Liver (tissue), 9 donors: ENCODE results near the gene GRK5. TPM values are rescaled to one million over a fixed set of nuclear protein-coding genes. Genes with fewer than 3 reads are reported as not detected.
A peak's percentile ranks its signal among the peaks of the same experiment; 100 is the strongest.

Experiments used
- DNase-seq: peaks from one replicate; pipeline ENCODE4 v3.0.0-alpha.2; 2017; ENCODE audit warnings: low spot score
- H3K27ac ChIP-seq, 2 donors: one replicate each; pipeline ENCODE4 v1.7.0; 2013; ENCODE audit warnings: inconsistent platforms in 2 of 2, low read length in 2 of 2, control low read depth in 1 of 2, low read depth in 1 of 2, mild to moderate bottlenecking in 1 of 2
- H3K27me3 ChIP-seq, 4 donors: one replicate each; pipeline versions ENCODE4 v1.6.1 to v1.7.0; 2013; ENCODE audit warnings: low read length in 3 of 4, inconsistent platforms in 1 of 4, mild to moderate bottlenecking in 1 of 4, moderate library complexity in 1 of 4; ENCODE audit not compliant: control insufficient read depth in 4 of 4, insufficient read depth in 4 of 4
- H3K36me3 ChIP-seq, 4 donors: one replicate each; pipeline versions ENCODE4 v1.6.1 to v1.7.0; 2013; ENCODE audit warnings: low read length in 3 of 4, mild to moderate bottlenecking in 3 of 4, low read depth in 1 of 4, moderate library complexity in 1 of 4; ENCODE audit not compliant: control insufficient read depth in 4 of 4, insufficient read depth in 3 of 4
- H3K4me1 ChIP-seq, 4 donors: one replicate each; pipeline versions ENCODE4 v1.6.1 to v1.7.0; 2013; ENCODE audit warnings: low read length in 3 of 4, mild to moderate bottlenecking in 3 of 4, moderate library complexity in 1 of 4; ENCODE audit not compliant: control insufficient read depth in 4 of 4, insufficient read depth in 4 of 4
- H3K4me3 ChIP-seq, 3 donors: one replicate each; pipeline versions ENCODE4 v1.6.1 to v1.7.0; 2013; ENCODE audit warnings: low read length in 3 of 3, control low read depth in 1 of 3, low read depth in 1 of 3, mild to moderate bottlenecking in 1 of 3
- H3K9ac ChIP-seq, 2 donors: one replicate each; pipeline ENCODE4 v1.7.0; 2013; ENCODE audit warnings: low read length in 2 of 2, mild to moderate bottlenecking in 2 of 2, moderate library complexity in 2 of 2, control low read depth in 1 of 2, low read depth in 1 of 2
- H3K9me3 ChIP-seq, 4 donors: one replicate each; pipeline versions ENCODE4 v1.6.1 to v1.7.0; 2013; ENCODE audit warnings: low read length in 3 of 4; ENCODE audit not compliant: control insufficient read depth in 4 of 4
- EGR1 ChIP-seq, 2 donors: IDR thresholded peaks; 2 replicates each; pipeline ENCODE4 v1.6.1; 2016 to 2018; ENCODE audit warnings: antibody characterized with exemption in 2 of 2, low read depth in 2 of 2
- FOXA2 ChIP-seq: IDR thresholded peaks from 2 replicates; pipeline ENCODE4 v1.6.1; 2016; ENCODE audit warnings: antibody characterized with exemption
- GABPA ChIP-seq, 2 donors: IDR thresholded peaks in 1 of 2; conservative IDR thresholded peaks in 1 of 2; 2 replicates each; pipeline ENCODE4 v1.6.1; 2016; ENCODE audit warnings: antibody characterized with exemption in 2 of 2, mild to moderate bottlenecking in 1 of 2, moderate library complexity in 1 of 2
- RAD21 ChIP-seq, 2 donors: IDR thresholded peaks; 2 replicates each; pipeline ENCODE4 v1.6.1; 2016; ENCODE audit warnings: antibody characterized with exemption in 2 of 2, mild to moderate bottlenecking in 2 of 2
- RXRA ChIP-seq, 2 donors: IDR thresholded peaks; 2 replicates each; pipeline ENCODE4 v1.6.1; 2017 to 2018; ENCODE audit warnings: antibody characterized with exemption in 2 of 2, mild to moderate bottlenecking in 1 of 2
- YY1 ChIP-seq: IDR thresholded peaks from 2 replicates; pipeline ENCODE4 v1.6.1; 2016; ENCODE audit warnings: antibody characterized with exemption, mild to moderate bottlenecking
- WGBS: extraction: QIAGEN DNeasy Blood & Tissue Kit; methylation state at CpG from one replicate; pipeline ENCODE4 v1.1.7; 2013; 5-methylcytosine and 5-hydroxymethylcytosine counted together
- polyA plus RNA-seq, 2 donors: library from polyadenylated mRNA; stranded (reverse) in 1 of 2; unstranded in 1 of 2; fragments of 200-250 nt in 1 of 2; fragments of >200 nt in 1 of 2; fragmentation: Nextera tagmentation in 1 of 2; extraction: Ambion mirVana in 1 of 2; gene quantifications; one replicate each; pipeline versions ENCODE4 v1.2.1 to v1.2.3, GENCODE V29; 2013 to 2015
- total RNA-seq, 2 donors: library from RNA; depleted of rRNA; stranded (reverse); fragments of >200 nt; gene quantifications; one replicate each; pipeline ENCODE4 v1.2.3, GENCODE V29; 2014
- TF ChIP-seq, protein P1 (sequence below): IDR thresholded peaks from 2 replicates; pipeline ENCODE4 v1.6.1; 2016; ENCODE audit warnings: antibody characterized with exemption
- TF ChIP-seq, protein P2 (sequence below): IDR thresholded peaks from 2 replicates; pipeline ENCODE4 v1.6.1; 2016; ENCODE audit warnings: antibody characterized with exemption, mild to moderate bottlenecking
- TF ChIP-seq, protein P3 (sequence below): fragments of 150-350 bp; IDR thresholded peaks from 2 replicates; pipeline ENCODE4 v1.5.1; 2017; ENCODE audit warnings: improper control_type of control experiment, low read depth, low read length; ENCODE audit not compliant: missing input control
- donor health status: healthy.
- donor health status: healthy.
- donor health status: healthy.
- donor health status: healthy.
- donor health status: healthy.

GRK5 gene
- total and polyA plus RNA-seq, 4 donors: 2.1 to 6.6 (median 5.1) TPM

DNA sequence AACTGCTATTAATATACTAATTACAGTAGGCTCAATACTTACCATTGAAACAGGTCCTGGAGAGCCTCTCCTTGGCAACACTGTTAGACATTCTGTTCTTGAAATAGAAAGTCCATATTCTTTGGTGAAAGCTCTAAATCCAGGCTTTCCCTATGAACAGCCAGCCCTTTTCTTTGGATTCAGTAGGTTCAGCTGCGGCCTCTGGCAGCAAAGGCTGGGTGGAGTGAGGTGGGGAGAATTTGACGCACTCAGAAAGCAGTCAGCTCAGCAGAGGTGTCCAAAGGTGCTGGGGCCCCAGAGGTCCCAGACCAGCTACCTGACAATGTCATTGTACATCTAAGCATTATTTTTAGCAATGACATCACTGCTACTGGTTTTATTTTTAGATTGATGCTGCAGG is 146.1 kb downstream of the GRK5 start:
- TF ChIP-seq RAD21 (IDR thresholded peaks at IDR 0.05) (no peak), FOXA2 (no peak), EGR1 (IDR thresholded peaks at IDR 0.05; ENCODE audit: low read depth in 2 of 2) (no peak), YY1 (no peak), RXRA (IDR thresholded peaks at IDR 0.05) (no peak)
- TF ChIP-seq, protein P1, sequence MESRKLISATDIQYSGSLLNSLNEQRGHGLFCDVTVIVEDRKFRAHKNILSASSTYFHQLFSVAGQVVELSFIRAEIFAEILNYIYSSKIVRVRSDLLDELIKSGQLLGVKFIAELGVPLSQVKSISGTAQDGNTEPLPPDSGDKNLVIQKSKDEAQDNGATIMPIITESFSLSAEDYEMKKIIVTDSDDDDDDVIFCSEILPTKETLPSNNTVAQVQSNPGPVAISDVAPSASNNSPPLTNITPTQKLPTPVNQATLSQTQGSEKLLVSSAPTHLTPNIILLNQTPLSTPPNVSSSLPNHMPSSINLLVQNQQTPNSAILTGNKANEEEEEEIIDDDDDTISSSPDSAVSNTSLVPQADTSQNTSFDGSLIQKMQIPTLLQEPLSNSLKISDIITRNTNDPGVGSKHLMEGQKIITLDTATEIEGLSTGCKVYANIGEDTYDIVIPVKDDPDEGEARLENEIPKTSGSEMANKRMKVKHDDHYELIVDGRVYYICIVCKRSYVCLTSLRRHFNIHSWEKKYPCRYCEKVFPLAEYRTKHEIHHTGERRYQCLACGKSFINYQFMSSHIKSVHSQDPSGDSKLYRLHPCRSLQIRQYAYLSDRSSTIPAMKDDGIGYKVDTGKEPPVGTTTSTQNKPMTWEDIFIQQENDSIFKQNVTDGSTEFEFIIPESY: no peak
- TF ChIP-seq, protein P2, sequence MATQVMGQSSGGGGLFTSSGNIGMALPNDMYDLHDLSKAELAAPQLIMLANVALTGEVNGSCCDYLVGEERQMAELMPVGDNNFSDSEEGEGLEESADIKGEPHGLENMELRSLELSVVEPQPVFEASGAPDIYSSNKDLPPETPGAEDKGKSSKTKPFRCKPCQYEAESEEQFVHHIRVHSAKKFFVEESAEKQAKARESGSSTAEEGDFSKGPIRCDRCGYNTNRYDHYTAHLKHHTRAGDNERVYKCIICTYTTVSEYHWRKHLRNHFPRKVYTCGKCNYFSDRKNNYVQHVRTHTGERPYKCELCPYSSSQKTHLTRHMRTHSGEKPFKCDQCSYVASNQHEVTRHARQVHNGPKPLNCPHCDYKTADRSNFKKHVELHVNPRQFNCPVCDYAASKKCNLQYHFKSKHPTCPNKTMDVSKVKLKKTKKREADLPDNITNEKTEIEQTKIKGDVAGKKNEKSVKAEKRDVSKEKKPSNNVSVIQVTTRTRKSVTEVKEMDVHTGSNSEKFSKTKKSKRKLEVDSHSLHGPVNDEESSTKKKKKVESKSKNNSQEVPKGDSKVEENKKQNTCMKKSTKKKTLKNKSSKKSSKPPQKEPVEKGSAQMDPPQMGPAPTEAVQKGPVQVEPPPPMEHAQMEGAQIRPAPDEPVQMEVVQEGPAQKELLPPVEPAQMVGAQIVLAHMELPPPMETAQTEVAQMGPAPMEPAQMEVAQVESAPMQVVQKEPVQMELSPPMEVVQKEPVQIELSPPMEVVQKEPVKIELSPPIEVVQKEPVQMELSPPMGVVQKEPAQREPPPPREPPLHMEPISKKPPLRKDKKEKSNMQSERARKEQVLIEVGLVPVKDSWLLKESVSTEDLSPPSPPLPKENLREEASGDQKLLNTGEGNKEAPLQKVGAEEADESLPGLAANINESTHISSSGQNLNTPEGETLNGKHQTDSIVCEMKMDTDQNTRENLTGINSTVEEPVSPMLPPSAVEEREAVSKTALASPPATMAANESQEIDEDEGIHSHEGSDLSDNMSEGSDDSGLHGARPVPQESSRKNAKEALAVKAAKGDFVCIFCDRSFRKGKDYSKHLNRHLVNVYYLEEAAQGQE: no peak
- DNase-seq: no peak
- Histone ChIP-seq H3K27me3 (no peaks in the 10 kb centered on the region), H3K9ac (no peak overlapping the region), H3K9me3 (peaks cover 0 to 2% (median 0%) of the 10 kb centered on the region in 4 donors), H3K4me3 (no peak overlapping the region), H3K27ac (no peak overlapping the region), H3K4me1 (peaks cover 5 to 14% (median 10%) of the 10 kb centered on the region in 4 donors), H3K36me3 (no peaks in the 10 kb centered on the region)
- WGBS: 94% methylated on average over 2 of the region's 2 CpGs

DNA sequence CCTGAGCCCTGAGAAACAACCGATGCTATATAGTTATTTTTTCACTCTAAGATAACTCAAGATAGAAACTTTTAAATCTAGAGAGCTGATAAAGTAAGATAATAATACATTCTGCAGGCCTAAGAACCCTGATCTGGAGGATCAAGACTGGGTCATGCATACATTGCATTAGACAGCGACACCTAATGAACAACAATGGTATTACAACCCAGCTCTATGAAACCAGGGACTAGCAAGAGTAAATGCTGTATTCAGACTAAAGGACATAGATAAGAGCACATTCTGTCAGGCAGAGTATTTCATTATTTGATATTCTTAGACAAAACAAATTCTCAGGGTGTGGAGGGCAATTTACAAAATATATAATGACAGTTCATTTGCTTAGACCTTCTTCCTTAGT is 148.6 kb downstream of the GRK5 start:
- Histone ChIP-seq H3K27me3 (no peaks in the 10 kb centered on the region), H3K27ac (no peak overlapping the region), H3K4me3 (no peak overlapping the region), H3K9ac (no peak overlapping the region), H3K9me3 (peaks cover 0 to 2% (median 0%) of the 10 kb centered on the region in 4 donors), H3K36me3 (no peaks in the 10 kb centered on the region), H3K4me1 (peaks cover 3 to 11% (median 8%) of the 10 kb centered on the region in 4 donors)
- 83% methylated on average over 2 of the region's 2 CpGs for WGBS
- no peak for TF ChIP-seq GABPA (IDR thresholded peaks at IDR 0.05 in 1 of 2, conservative IDR thresholded peaks at IDR 0.05 in 1 of 2)
- TF ChIP-seq, protein P3, sequence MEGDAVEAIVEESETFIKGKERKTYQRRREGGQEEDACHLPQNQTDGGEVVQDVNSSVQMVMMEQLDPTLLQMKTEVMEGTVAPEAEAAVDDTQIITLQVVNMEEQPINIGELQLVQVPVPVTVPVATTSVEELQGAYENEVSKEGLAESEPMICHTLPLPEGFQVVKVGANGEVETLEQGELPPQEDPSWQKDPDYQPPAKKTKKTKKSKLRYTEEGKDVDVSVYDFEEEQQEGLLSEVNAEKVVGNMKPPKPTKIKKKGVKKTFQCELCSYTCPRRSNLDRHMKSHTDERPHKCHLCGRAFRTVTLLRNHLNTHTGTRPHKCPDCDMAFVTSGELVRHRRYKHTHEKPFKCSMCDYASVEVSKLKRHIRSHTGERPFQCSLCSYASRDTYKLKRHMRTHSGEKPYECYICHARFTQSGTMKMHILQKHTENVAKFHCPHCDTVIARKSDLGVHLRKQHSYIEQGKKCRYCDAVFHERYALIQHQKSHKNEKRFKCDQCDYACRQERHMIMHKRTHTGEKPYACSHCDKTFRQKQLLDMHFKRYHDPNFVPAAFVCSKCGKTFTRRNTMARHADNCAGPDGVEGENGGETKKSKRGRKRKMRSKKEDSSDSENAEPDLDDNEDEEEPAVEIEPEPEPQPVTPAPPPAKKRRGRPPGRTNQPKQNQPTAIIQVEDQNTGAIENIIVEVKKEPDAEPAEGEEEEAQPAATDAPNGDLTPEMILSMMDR: peak; percentile 13
- DNase-seq: no peak
